ENCODE measurements around the gene RPS24.
"Not testable (repeated sequence)": the region's sequence is repeated elsewhere in the genome, so short reads cannot be mapped to it uniquely, and the experiment has no call there.

The RPS24 gene

GRCh38 chr10:78058562-78058961, 24.9 kb downstream of the RPS24 start:
- no peak for DNase-seq

GRCh38 chr10:78059906-78060702, 26.4 kb downstream of the RPS24 start:
- DNase-seq = no peak

- no peak for DNase-seq
Measured at GRCh38 chr10:78062296-78062695, 28.6 kb downstream of the RPS24 start.

GRCh38 chr10:78063236-78063635, 29.6 kb downstream of the RPS24 start:
- no peak for DNase-seq

GRCh38 chr10:78064919-78065318, 31.3 kb downstream of the RPS24 start:
- not testable (repeated sequence) for DNase-seq

- DNase-seq = no peak
Measured at GRCh38 chr10:78065611-78066010, 31.9 kb downstream of the RPS24 start.

GRCh38 chr10:78066012-78066411, 32.3 kb downstream of the RPS24 start:
- no peak for DNase-seq

GRCh38 chr10:78066728-78067430, 33.2 kb downstream of the RPS24 start:
- DNase-seq = no peak

- no peak for DNase-seq
Measured at GRCh38 chr10:78069151-78069550, 35.5 kb downstream of the RPS24 start.

- not testable (repeated sequence) for DNase-seq
Measured at GRCh38 chr10:78070064-78070463, 36.4 kb downstream of the RPS24 start.

GRCh38 chr10:78070726-78071125, 37.1 kb downstream of the RPS24 start:
- DNase-seq = no peak

- no peak for DNase-seq
Measured at GRCh38 chr10:78071140-78071856, 37.6 kb downstream of the RPS24 start.

- DNase-seq = no peak
Measured at GRCh38 chr10:78071857-78072179, 38.2 kb downstream of the RPS24 start.

- DNase-seq = no peak
Measured at GRCh38 chr10:78072504-78072903, 38.8 kb downstream of the RPS24 start.

- DNase-seq = not testable (repeated sequence)
Measured at GRCh38 chr10:78075806-78076205, 42.1 kb downstream of the RPS24 start.

- no peak for DNase-seq
Measured at GRCh38 chr10:78078539-78079330, 45.1 kb downstream of the RPS24 start.

GRCh38 chr10:78079411-78079810, 45.7 kb downstream of the RPS24 start:
- no peak for DNase-seq

- DNase-seq = no peak
Measured at GRCh38 chr10:78081292-78081691, 47.6 kb downstream of the RPS24 start.

GRCh38 chr10:78082636-78083035, 49.0 kb downstream of the RPS24 start:
- DNase-seq = no peak
